ENCODE measurements around the gene UNC13D.

The UNC13D gene

GRCh38 chr17:75849724-75850123 lies 5.5 kb upstream of the UNC13D start:
- DNase-seq = no peak

GRCh38 chr17:75849279-75849646 lies 5.1 kb upstream of the UNC13D start:
- no peak for DNase-seq

- peak; percentile 59 to 76 (median 69) for DNase-seq
Observed at GRCh38 chr17:75848523-75849278, 4.5 kb upstream of the UNC13D start.

GRCh38 chr17:75847614-75848522 lies 3.7 kb upstream of the UNC13D start:
- DNase-seq = no peak

- DNase-seq = no peak
Observed at GRCh38 chr17:75846692-75847613, 2.7 kb upstream of the UNC13D start.

GRCh38 chr17:75845933-75846691 lies 1.9 kb upstream of the UNC13D start:
- no peak for DNase-seq

GRCh38 chr17:75845058-75845711 lies 981 bp upstream of the UNC13D start:
- peak in 3 of 5 experiments; percentile 44 to 77 (median 45) for DNase-seq

- DNase-seq = peak in 1 of 5 experiments; percentile 44
Observed at GRCh38 chr17:75844530-75845057, 390 bp upstream of the UNC13D start.

- peak in 1 of 5 experiments; percentile 65 for DNase-seq
Observed at GRCh38 chr17:75842963-75843576, 1.1 kb downstream of the UNC13D start.

- DNase-seq = no peak
Observed at GRCh38 chr17:75842411-75842810, 1.8 kb downstream of the UNC13D start.

- no peak for DNase-seq
Observed at GRCh38 chr17:75840799-75841164, 3.4 kb downstream of the UNC13D start.

- no peak for DNase-seq
Observed at GRCh38 chr17:75839942-75840798, 4.0 kb downstream of the UNC13D start.

- DNase-seq = no peak
Observed at GRCh38 chr17:75838410-75838809, 5.8 kb downstream of the UNC13D start.

GRCh38 chr17:75837899-75838298 lies 6.3 kb downstream of the UNC13D start:
- DNase-seq = no peak

GRCh38 chr17:75836605-75837004 lies 7.6 kb downstream of the UNC13D start:
- DNase-seq = no peak

GRCh38 chr17:75835654-75835987 lies 8.6 kb downstream of the UNC13D start:
- DNase-seq = no peak

- DNase-seq = no peak
Observed at GRCh38 chr17:75834928-75835653, 9.1 kb downstream of the UNC13D start.

GRCh38 chr17:75834279-75834920 lies 9.8 kb downstream of the UNC13D start:
- DNase-seq = no peak

All from T-helper 2 cell (primary cell).